ENCODE data around the gene BICDL2.

Gene BICDL2

DNA sequence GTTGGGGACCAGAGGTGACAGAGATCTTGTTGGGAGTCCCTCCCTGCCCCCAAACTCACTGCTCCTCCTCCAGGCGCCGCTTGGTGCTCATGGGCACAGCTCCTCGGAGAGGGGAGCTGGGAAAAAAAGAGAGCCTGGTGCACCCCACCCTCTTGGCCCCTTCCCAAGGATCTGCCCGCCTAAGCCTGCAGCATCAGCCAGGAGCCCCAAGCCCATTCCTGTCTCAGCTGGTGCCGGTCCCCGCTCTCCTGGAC lies 13.4 kb downstream of the BICDL2 start:
- peak; percentile 34 for DNase-seq

GRCh38 chr16:3022684-3023414 lies 13.9 kb downstream of the BICDL2 start:
- DNase-seq = no peak

GRCh38 chr16:3022208-3022683 lies 14.5 kb downstream of the BICDL2 start:
- peak; percentile 94 for DNase-seq

- peak; percentile 79 for DNase-seq
Measured at GRCh38 chr16:3021449-3022207, 15.1 kb downstream of the BICDL2 start.

GRCh38 chr16:3020604-3021448 lies 15.9 kb downstream of the BICDL2 start:
- peak; percentile 52 for DNase-seq

DNA sequence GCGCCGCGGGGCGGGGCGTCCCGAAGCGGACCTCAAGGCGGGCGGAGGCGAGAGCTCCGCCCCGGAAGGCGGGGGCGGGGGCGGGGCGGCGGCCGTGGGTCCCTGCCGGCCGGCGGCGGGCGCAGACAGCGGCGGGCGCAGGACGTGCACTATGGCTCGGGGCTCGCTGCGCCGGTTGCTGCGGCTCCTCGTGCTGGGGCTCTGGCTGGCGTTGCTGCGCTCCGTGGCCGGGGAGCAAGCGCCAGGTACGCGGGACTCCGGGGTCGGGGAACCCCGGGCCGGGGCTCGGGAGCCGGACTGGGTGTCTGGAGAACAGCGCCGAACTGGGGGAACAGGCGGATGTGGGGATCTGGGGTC lies 16.5 kb downstream of the BICDL2 start, which contains the start of gene TNFRSF12A:
TSS of gene TNFRSF12A (plus strand) at position 122 of the 357 bp plus-strand sequence. CDS start at position 152, 30 bp downstream.
- DNase-seq = peak; percentile 48

- no peak for DNase-seq
Measured at GRCh38 chr16:3019594-3020246, 17.0 kb downstream of the BICDL2 start.

DNA sequence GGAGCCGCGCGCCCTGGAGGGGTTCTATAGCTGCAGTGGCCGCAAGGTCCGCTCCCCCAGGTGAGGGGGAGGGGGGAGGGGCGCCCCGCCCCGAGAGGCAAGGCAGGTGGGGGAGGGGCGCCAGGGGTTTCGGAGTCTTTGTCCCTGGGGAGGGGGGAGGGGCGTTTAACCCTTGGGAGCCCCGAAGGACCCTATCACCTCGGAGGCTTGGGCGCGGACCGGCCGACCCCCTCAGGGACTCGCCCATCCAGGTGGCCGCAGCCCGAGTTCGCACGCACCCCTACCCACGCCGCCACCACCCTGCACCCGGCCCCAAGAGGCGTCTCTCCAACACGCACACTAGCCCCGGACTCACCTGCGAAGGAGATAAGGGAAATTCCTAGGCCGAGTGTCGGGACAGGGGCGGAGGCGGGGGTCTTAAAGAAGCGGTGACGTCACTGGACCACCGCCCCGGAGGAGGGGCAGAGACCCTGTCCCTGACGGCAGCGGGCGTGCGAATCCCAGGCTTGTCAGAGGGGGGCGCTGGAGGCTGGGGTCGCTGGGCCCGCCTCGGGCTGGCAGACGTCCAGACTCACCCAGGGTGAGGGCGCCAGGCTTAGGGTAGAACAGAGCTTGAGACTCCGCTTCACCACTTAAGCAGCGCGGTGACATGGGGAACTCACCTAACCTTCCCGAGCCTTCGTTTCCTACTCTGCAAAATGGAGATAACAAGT lies 18.8 kb downstream of the BICDL2 start, which contains the start of gene CLDN6:
TSS of gene CLDN6 (minus strand) at position 390 of the 713 bp plus-strand sequence. CDS start 2,162 bp downstream, outside the sequence.
- DNase-seq = no peak

DNA sequence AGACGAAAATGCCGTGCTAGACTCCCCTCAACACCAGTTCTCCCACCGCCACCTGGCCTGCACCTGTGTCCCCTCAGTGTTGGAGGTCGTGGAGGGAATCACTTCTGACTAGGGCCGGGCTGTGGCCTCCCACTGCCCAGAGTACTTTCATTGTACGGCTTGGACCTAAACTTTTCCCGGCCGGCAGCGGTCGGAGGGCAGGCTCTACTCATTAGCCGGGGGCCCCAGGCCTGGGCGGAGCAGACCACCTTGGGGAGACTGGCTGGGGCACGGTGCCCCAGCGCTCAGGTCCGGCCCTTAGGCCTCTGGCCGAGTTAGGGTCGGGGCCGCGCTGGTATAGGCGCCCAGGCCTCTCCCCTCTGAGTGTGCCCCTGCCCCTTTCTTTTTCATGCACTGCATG lies 19.4 kb downstream of the BICDL2 start:
- DNase-seq = no peak

- no peak for DNase-seq
Measured at GRCh38 chr16:3015865-3016521, 20.8 kb downstream of the BICDL2 start.

DNA sequence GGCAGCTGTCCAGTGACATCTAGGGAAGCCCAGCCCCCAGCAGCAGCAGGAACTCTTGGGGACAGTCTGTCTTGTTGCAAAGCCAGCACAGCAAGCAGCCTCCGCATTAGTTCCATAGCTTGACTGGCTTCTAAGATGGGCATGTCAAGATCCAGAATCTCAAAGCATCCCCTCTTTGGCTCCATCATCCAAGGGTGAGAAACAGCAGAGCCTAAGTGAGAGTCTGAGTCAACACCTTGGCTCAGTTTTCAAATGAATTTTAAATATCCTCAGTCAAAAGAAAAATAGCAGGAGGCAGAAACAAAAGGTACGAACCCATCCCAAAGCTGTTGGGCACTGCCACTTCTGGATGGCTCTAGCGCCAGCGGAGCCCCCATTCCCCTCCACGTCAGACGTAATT lies 21.8 kb downstream of the BICDL2 start:
- DNase-seq = no peak

- no peak for DNase-seq
Measured at GRCh38 chr16:3013998-3014690, 22.6 kb downstream of the BICDL2 start.

- no peak for DNase-seq
Measured at GRCh38 chr16:3013491-3013951, 23.2 kb downstream of the BICDL2 start.

GRCh38 chr16:3012828-3013420 lies 23.8 kb downstream of the BICDL2 start, which contains the start of gene CLDN9:
CLDN9 (plus strand) TSS chr16:3012923; CDS start chr16:3013363, 440 bp downstream.
- no peak for DNase-seq

- no peak for DNase-seq
Measured at GRCh38 chr16:3012246-3012645, 24.5 kb downstream of the BICDL2 start.

DNA sequence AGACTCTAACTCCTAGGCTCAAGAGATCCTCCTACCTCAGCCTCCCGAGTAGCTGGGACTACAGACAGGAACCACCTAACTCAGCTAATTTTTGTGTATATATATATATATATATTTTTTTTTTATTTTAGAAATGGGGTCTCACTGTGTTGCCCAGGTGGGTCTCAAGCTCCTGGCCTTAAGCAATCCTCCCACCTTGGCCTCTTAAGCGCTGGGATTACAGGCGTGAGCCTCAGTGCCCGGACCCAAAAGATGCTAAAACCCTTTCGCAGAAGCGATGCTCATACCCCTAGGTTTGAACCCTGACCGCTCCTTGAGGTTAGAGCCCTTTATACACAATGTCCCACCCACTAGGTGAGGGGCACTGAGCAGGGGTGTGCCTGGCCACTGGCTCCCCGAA lies 26.2 kb downstream of the BICDL2 start:
- DNase-seq = no peak

- DNase-seq = no peak
Measured at GRCh38 chr16:3009568-3010390, 27.0 kb downstream of the BICDL2 start.

DNA sequence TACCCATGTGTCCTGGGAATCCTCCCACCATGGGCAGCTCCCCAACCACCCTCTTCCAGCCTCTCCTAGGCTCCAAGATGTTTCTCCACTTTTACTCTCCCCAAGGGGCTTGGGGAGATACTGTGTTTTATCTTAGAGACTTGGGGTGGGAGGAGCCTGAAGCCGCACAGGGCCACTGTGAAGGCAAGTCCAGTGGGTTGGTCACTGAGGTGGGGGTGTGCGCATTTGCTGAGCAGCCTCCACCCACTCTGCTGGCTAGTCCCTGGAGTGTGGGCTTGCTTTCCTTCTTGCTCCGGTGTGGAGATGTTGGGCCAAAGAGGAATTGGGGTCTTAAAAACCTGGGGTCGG lies 28.1 kb downstream of the BICDL2 start:
- DNase-seq = no peak

- DNase-seq = no peak
Measured at GRCh38 chr16:3007957-3008689, 28.6 kb downstream of the BICDL2 start.
